ENCODE data around the gene MAGED1. TPM values are rescaled to one million over a fixed set of nuclear protein-coding genes. Genes with fewer than 3 reads are reported as not detected.

Gene MAGED1
- total and polyA plus RNA-seq, 10 donors = 18.8 to 75.5 (median 51.9) TPM

- H3K4me1 ChIP-seq = no peaks in the 10 kb centered on the region
- H3K27me3 ChIP-seq (replicated peaks in 1 of 7) = no peaks in the 10 kb centered on the region
- TF ChIP-seq CTCF (IDR thresholded peaks at IDR 0.05 in 8 of 11, conservative IDR thresholded peaks at IDR 0.05 in 3 of 11) = no peak
- H3K4me3 ChIP-seq = no peak overlapping the region
- H3K27ac ChIP-seq = no peak overlapping the region
- peaks cover 0 to 19% (median 7%) of the 10 kb centered on the region in 8 donors for H3K9me3 ChIP-seq
- intact Hi-C loops (cut with DNase I; ENCODE audit: low total_unique reads) = no loop called here
- no peak for DNase-seq
- WGBS, 5 donors = 64 to 93% (median 87%) methylated on average over 1 of the region's 1 CpG
- H3K36me3 ChIP-seq = peaks cover 0 to 18% (median 0%) of the 10 kb centered on the region in 6 donors
Measured at GRCh38 chrX:51852096-51852495, 41.3 kb upstream of the MAGED1 start.

GRCh38 chrX:51852621-51853020 lies 40.8 kb upstream of the MAGED1 start:
- TF ChIP-seq POLR2A (IDR thresholded peaks at IDR 0.05) = no peak
- TF ChIP-seq POLR2AphosphoS5 (IDR thresholded peaks at IDR 0.05) = no peak
- TF ChIP-seq CTCF (IDR thresholded peaks at IDR 0.05 in 8 of 11, conservative IDR thresholded peaks at IDR 0.05 in 3 of 11) = no peak
- Histone ChIP-seq H3K9me3 (peaks cover 0 to 24% (median 12%) of the 10 kb centered on the region in 8 donors), H3K4me1 (no peaks in the 10 kb centered on the region), H3K27ac (no peak overlapping the region), H3K27me3 (replicated peaks in 1 of 7) (no peaks in the 10 kb centered on the region), H3K4me3 (no peak overlapping the region), H3K36me3 (peaks cover 0 to 18% (median 0%) of the 10 kb centered on the region in 6 donors)
- no peak for DNase-seq
- 55 to 98% (median 90%) methylated on average over 3 of the region's 3 CpGs for WGBS, 5 donors
- intact Hi-C loops (cut with DNase I; ENCODE audit: low total_unique reads) = no loop called here

GRCh38 chrX:51853251-51853650 lies 40.2 kb upstream of the MAGED1 start:
- WGBS, 5 donors = 43 to 88% (median 79%) methylated on average over 1 of the region's 1 CpG
- DNase-seq = no peak
- TF ChIP-seq POLR2A (IDR thresholded peaks at IDR 0.05) (no peak), CTCF (IDR thresholded peaks at IDR 0.05 in 8 of 11, conservative IDR thresholded peaks at IDR 0.05 in 3 of 11) (no peak), POLR2AphosphoS5 (IDR thresholded peaks at IDR 0.05) (no peak)
- peaks cover 0 to 18% (median 0%) of the 10 kb centered on the region in 6 donors for H3K36me3 ChIP-seq
- H3K27ac ChIP-seq = no peak overlapping the region
- H3K9me3 ChIP-seq = peaks cover 0 to 30% (median 18%) of the 10 kb centered on the region in 8 donors
- H3K27me3 ChIP-seq (replicated peaks in 1 of 7) = no peaks in the 10 kb centered on the region
- no peak overlapping the region for H3K4me3 ChIP-seq
- H3K4me1 ChIP-seq = no peaks in the 10 kb centered on the region
- intact Hi-C loops (cut with DNase I; ENCODE audit: low total_unique reads) = no loop called here

- Histone ChIP-seq H3K36me3 (peaks cover 0 to 18% (median 0%) of the 10 kb centered on the region in 6 donors), H3K4me1 (no peaks in the 10 kb centered on the region), H3K27me3 (replicated peaks in 1 of 7) (no peaks in the 10 kb centered on the region), H3K4me3 (no peak overlapping the region), H3K27ac (no peak overlapping the region), H3K9me3 (peaks cover 0 to 34% (median 18%) of the 10 kb centered on the region in 8 donors)
- intact Hi-C loops (cut with DNase I; ENCODE audit: low total_unique reads) = no loop called here
- TF ChIP-seq POLR2A (IDR thresholded peaks at IDR 0.05) (no peak), POLR2AphosphoS5 (IDR thresholded peaks at IDR 0.05) (no peak), CTCF (IDR thresholded peaks at IDR 0.05 in 8 of 11, conservative IDR thresholded peaks at IDR 0.05 in 3 of 11) (no peak)
- 93 to 98% (median 94%) methylated on average over 8 of the region's 8 CpGs for WGBS, 5 donors
- no peak for DNase-seq
Measured at GRCh38 chrX:51855698-51856097, 37.7 kb upstream of the MAGED1 start.
